Measurements from ENCODE around the gene ARMCX2. TPM values are rescaled to one million over a fixed set of nuclear protein-coding genes. Genes with fewer than 3 reads are reported as not detected.

Gene ARMCX2
- total and polyA plus RNA-seq, 10 of the 15 experiments (the other 5 are each of a cell fraction or from before 2014, with no cell fraction given) = 0.26 to 25.5 (median 11.6) TPM

DNA sequence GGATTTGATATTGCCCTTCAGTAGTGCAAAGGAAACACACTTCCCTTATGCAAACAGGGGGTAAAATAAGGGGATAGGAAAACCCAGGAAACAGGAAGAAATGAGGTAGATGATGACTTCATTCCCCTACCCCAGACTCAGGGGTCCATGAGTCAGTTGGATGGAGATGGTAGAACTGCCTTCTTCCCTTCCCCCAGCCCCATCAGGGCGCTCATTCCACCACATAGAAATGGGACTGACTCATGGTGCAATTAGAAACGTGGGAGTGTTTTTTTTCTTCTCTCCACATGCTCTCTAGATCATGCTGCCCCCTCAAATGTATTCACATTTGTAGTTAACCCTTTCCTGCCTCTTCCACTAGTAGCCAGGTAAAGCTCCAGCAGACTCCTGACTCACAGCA lies 23.1 kb upstream of the ARMCX2 start:
- intact Hi-C loops (cut with micrococcal nuclease; ENCODE audit: unreplicated experiment) = no loop called here
- no TSS peak for BruUV-seq (replicated peaks)
- H2AFZ ChIP-seq (ENCODE audit: control insufficient read depth, low read depth, low read length) = no peak overlapping the region
- H3K4me3 ChIP-seq = no peak overlapping the region
- H3K4me2 ChIP-seq (ENCODE audit: control insufficient read depth, insufficient read depth) = no peak overlapping the region
- ChIA-PET CTCF (interaction anchor here (1.0 kb wide), 1 partner anchor 10 kb away, joined by 3 read pairs; no protein-coding TSS in a partner anchor), POLR2A (no interaction called here), SMC1A (ENCODE audit: uncharacterized antibody, unreplicated experiment) (interaction anchor here (1.4 kb wide), 1 partner anchor 10 kb away, joined by 7 read pairs; no protein-coding TSS in a partner anchor), RAD21 (ENCODE audit: unreplicated experiment) (interaction anchor here (0.9 kb wide), 1 partner anchor 10 kb away, joined by 4 read pairs; no protein-coding TSS in a partner anchor)
- in situ Hi-C loops (cut with MboI) = no loop called here
- TF ChIP-seq CHD2 (IDR thresholded peaks at IDR 0.05; ENCODE audit: borderline replicate concordance, low read depth, low read length) (no peak), TCF12 (IDR thresholded peaks at IDR 0.05; ENCODE audit: low read depth, low read length) (no peak), HCFC1 (IDR thresholded peaks at IDR 0.05; ENCODE audit: low read length) (no peak)
- TF ChIP-seq, protein P1, sequence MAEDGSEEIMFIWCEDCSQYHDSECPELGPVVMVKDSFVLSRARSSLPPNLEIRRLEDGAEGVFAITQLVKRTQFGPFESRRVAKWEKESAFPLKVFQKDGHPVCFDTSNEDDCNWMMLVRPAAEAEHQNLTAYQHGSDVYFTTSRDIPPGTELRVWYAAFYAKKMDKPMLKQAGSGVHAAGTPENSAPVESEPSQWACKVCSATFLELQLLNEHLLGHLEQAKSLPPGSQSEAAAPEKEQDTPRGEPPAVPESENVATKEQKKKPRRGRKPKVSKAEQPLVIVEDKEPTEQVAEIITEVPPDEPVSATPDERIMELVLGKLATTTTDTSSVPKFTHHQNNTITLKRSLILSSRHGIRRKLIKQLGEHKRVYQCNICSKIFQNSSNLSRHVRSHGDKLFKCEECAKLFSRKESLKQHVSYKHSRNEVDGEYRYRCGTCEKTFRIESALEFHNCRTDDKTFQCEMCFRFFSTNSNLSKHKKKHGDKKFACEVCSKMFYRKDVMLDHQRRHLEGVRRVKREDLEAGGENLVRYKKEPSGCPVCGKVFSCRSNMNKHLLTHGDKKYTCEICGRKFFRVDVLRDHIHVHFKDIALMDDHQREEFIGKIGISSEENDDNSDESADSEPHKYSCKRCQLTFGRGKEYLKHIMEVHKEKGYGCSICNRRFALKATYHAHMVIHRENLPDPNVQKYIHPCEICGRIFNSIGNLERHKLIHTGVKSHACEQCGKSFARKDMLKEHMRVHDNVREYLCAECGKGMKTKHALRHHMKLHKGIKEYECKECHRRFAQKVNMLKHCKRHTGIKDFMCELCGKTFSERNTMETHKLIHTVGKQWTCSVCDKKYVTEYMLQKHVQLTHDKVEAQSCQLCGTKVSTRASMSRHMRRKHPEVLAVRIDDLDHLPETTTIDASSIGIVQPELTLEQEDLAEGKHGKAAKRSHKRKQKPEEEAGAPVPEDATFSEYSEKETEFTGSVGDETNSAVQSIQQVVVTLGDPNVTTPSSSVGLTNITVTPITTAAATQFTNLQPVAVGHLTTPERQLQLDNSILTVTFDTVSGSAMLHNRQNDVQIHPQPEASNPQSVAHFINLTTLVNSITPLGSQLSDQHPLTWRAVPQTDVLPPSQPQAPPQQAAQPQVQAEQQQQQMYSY (CRISPR knock-in tag; IDR thresholded peaks at IDR 0.05) = no peak
- TF ChIP-seq, protein P2, sequence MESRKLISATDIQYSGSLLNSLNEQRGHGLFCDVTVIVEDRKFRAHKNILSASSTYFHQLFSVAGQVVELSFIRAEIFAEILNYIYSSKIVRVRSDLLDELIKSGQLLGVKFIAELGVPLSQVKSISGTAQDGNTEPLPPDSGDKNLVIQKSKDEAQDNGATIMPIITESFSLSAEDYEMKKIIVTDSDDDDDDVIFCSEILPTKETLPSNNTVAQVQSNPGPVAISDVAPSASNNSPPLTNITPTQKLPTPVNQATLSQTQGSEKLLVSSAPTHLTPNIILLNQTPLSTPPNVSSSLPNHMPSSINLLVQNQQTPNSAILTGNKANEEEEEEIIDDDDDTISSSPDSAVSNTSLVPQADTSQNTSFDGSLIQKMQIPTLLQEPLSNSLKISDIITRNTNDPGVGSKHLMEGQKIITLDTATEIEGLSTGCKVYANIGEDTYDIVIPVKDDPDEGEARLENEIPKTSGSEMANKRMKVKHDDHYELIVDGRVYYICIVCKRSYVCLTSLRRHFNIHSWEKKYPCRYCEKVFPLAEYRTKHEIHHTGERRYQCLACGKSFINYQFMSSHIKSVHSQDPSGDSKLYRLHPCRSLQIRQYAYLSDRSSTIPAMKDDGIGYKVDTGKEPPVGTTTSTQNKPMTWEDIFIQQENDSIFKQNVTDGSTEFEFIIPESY (IDR thresholded peaks at IDR 0.05) = no peak
- no peaks in the 10 kb centered on the region for H3K9me3 ChIP-seq (replicated peaks; ENCODE audit: control insufficient read depth, insufficient read depth, low read length)
- 0% methylated on average over 2 of the region's 2 CpGs for WGBS (ENCODE audit: insufficient coverage, insufficient replicate concordance, low lambda C conversion rate, missing lambda C conversion rate)
- ATAC-seq (no peak), DNase-seq (ENCODE audit: low read depth, low spot score) (no peak), FAIRE-seq (no peak)
- H3K27ac ChIP-seq (ENCODE audit: control insufficient read depth, insufficient read depth) = no peak overlapping the region
- no peaks in the 10 kb centered on the region for H4K20me1 ChIP-seq (ENCODE audit: control insufficient read depth, insufficient read depth)
- H3K27me3 ChIP-seq (replicated peaks in 1 of 2; ENCODE audit: control insufficient read depth in 2 of 2, insufficient read depth in 2 of 2, low read length in 1 of 2) = no peaks in the 10 kb centered on the region
- H3K36me3 ChIP-seq (ENCODE audit: control insufficient read depth in 2 of 2, insufficient read depth in 2 of 2, low read length in 1 of 2) = no peaks in the 10 kb centered on the region
- no peaks in the 10 kb centered on the region for H3K4me1 ChIP-seq (ENCODE audit: control insufficient read depth, insufficient read depth, low read length)
- H3K9ac ChIP-seq (ENCODE audit: control insufficient read depth, insufficient read depth, low read length) = no peak overlapping the region
- H3K79me2 ChIP-seq (ENCODE audit: control insufficient read depth, insufficient read depth, low read length) = no peaks in the 10 kb centered on the region
